Measurements from ENCODE around the gene RHOV. TPM values are rescaled to one million over a fixed set of nuclear protein-coding genes. Genes with fewer than 3 reads are reported as not detected.

RHOV gene
- total RNA-seq, 2 experiments from 2014 or later: 0.63 to 1.5 TPM

DNA sequence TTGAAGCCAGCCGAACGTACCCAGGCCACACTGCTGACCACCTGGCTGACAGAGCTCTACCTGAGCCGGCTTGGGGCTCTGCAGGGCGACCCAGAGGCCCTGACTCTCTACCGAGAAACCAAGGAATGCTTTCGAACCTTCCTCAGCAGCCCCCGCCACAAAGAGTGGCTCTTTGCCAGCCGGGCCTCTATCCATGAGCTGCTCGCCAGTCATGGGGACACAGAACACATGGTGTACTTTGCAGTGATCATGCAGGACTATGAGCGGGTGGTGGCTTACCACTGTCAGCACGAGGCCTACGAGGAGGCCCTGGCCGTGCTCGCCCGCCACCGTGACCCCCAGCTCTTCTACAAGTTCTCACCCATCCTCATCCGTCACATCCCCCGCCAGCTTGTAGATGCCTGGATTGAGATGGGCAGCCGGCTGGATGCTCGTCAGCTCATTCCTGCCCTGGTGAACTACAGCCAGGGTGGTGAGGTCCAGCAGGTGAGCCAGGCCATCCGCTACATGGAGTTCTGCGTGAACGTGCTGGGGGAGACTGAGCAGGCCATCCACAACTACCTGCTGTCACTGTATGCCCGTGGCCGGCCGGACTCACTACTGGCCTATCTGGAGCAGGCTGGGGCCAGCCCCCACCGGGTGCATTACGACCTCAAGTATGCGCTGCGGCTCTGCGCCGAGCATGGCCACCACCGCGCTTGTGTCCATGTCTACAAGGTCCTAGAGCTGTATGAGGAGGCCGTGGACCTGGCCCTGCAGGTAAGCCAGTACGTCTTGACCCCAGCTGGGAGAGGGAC lies 26.4 kb upstream of the RHOV start:
- no peaks in the 10 kb centered on the region for H3K9me3 ChIP-seq (ENCODE audit: low read length)
- no peak overlapping the region for H3K27ac ChIP-seq (ENCODE audit: low read depth, low read length, poor library complexity, severe bottlenecking)
- no peaks in the 10 kb centered on the region for H3K9me2 ChIP-seq (ENCODE audit: insufficient read depth, low read length)
- no TSS peak for BruUV-seq (replicated peaks)
- H3K36me3 ChIP-seq (ENCODE audit: insufficient read depth, low read length): peaks cover 82% of the 10 kb centered on the region
- H3K79me2 ChIP-seq (ENCODE audit: insufficient read depth, low read depth, low read length): peaks cover 19% of the 10 kb centered on the region
- intact Hi-C loops (cut with micrococcal nuclease; ENCODE audit: unreplicated experiment): no loop called here
- CTCF ChIA-PET (ENCODE audit: unreplicated experiment): no interaction called here
- H2AFZ ChIP-seq (ENCODE audit: low read length): no peak overlapping the region
- no peak overlapping the region for H3K4me2 ChIP-seq (ENCODE audit: low read length)
- H3K4me1 ChIP-seq (ENCODE audit: insufficient read depth, low read length, poor library complexity, severe bottlenecking): peaks cover 43% of the 10 kb centered on the region
- no peak overlapping the region for H3K4me3 ChIP-seq (ENCODE audit: low read depth, low read length, poor library complexity, severe bottlenecking)
- DNase-seq (ENCODE audit: low spot score): no peak
- TF ChIP-seq, protein P1, sequence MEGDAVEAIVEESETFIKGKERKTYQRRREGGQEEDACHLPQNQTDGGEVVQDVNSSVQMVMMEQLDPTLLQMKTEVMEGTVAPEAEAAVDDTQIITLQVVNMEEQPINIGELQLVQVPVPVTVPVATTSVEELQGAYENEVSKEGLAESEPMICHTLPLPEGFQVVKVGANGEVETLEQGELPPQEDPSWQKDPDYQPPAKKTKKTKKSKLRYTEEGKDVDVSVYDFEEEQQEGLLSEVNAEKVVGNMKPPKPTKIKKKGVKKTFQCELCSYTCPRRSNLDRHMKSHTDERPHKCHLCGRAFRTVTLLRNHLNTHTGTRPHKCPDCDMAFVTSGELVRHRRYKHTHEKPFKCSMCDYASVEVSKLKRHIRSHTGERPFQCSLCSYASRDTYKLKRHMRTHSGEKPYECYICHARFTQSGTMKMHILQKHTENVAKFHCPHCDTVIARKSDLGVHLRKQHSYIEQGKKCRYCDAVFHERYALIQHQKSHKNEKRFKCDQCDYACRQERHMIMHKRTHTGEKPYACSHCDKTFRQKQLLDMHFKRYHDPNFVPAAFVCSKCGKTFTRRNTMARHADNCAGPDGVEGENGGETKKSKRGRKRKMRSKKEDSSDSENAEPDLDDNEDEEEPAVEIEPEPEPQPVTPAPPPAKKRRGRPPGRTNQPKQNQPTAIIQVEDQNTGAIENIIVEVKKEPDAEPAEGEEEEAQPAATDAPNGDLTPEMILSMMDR (conservative IDR thresholded peaks at IDR 0.05; ENCODE audit: low read length): no peak
- no peak for TF ChIP-seq EZH2phosphoT487 (IDR thresholded peaks at IDR 0.05; ENCODE audit: borderline replicate concordance, low read depth, low read length)
- H4K20me1 ChIP-seq (ENCODE audit: insufficient read depth, low read length): 0 out of 2 replicates have a peak, but pooled peaks cover 4% of the 10 kb centered on the region
- POLR2A ChIA-PET: no interaction called here

DNA sequence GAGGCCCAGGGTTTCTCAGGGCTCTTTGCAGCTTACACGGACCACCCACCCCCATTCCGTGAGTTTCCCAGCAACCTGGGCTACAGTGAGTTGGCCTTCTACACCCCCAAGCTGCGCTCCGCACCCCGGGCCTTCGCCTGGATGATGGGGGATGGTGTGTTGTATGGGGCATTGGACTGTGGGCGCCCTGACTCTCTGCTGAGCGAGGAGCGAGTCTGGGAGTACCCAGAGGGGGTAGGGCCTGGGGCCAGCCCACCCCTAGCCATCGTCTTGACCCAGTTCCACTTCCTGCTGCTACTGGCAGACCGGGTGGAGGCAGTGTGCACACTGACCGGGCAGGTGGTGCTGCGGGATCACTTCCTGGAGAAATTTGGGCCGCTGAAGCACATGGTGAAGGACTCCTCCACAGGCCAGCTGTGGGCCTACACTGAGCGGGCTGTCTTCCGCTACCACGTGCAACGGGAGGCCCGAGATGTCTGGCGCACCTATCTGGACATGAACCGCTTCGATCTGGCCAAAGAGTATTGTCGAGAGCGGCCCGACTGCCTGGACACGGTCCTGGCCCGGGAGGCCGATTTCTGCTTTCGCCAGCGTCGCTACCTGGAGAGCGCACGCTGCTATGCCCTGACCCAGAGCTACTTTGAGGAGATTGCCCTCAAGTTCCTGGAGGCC lies 25.6 kb upstream of the RHOV start:
- intact Hi-C loops (cut with micrococcal nuclease; ENCODE audit: unreplicated experiment): no loop called here
- no peaks in the 10 kb centered on the region for H3K9me2 ChIP-seq (ENCODE audit: insufficient read depth, low read length)
- peaks cover 38% of the 10 kb centered on the region for H3K4me1 ChIP-seq (ENCODE audit: insufficient read depth, low read length, poor library complexity, severe bottlenecking)
- no peak for TF ChIP-seq EZH2phosphoT487 (IDR thresholded peaks at IDR 0.05; ENCODE audit: borderline replicate concordance, low read depth, low read length)
- TF ChIP-seq, protein P1 (conservative IDR thresholded peaks at IDR 0.05; ENCODE audit: low read length): no peak
- H3K4me3 ChIP-seq (ENCODE audit: low read depth, low read length, poor library complexity, severe bottlenecking): no peak overlapping the region
- no peaks in the 10 kb centered on the region for H3K9me3 ChIP-seq (ENCODE audit: low read length)
- H2AFZ ChIP-seq (ENCODE audit: low read length): no peak overlapping the region
- no peak for DNase-seq (ENCODE audit: low spot score)
- H3K36me3 ChIP-seq (ENCODE audit: insufficient read depth, low read length): peaks cover 78% of the 10 kb centered on the region
- 0 out of 2 replicates have a peak, but pooled peaks cover 4% of the 10 kb centered on the region for H4K20me1 ChIP-seq (ENCODE audit: insufficient read depth, low read length)
- ChIA-PET CTCF (ENCODE audit: unreplicated experiment) (no interaction called here), POLR2A (no interaction called here)
- no TSS peak for BruUV-seq (replicated peaks)
- no peak overlapping the region for H3K27ac ChIP-seq (ENCODE audit: low read depth, low read length, poor library complexity, severe bottlenecking)
- H3K4me2 ChIP-seq (ENCODE audit: low read length): no peak overlapping the region
- peaks cover 27% of the 10 kb centered on the region for H3K79me2 ChIP-seq (ENCODE audit: insufficient read depth, low read depth, low read length)
